Left ventricle myocardium inferior (tissue), 1 donor: ENCODE data around the gene PLSCR2. TPM values are rescaled to one million over a fixed set of nuclear protein-coding genes. Genes with fewer than 3 reads are reported as not detected.
A peak's percentile ranks its signal among the peaks of the same experiment; 100 is the strongest.

ENCODE experiments used
- DNase-seq: peaks from one replicate; pipeline ENCODE4 v3.0.0-alpha.2; 2020
- H3K27ac ChIP-seq: fragments of 200-600 bp; replicated peaks from 2 replicates; pipeline ENCODE4 v1.8.0; 2021
- H3K27me3 ChIP-seq: fragments of 200-600 bp; 2 replicates; pipeline ENCODE4 v1.8.0; 2021; ENCODE audit warnings: low read depth
- H3K36me3 ChIP-seq: fragments of 200-600 bp; 2 replicates; pipeline ENCODE4 v1.8.0; 2021
- H3K4me1 ChIP-seq: fragments of 200-600 bp; 2 replicates; pipeline ENCODE4 v1.8.0; 2021
- H3K4me3 ChIP-seq: fragments of 200-600 bp; 2 replicates; pipeline ENCODE4 v1.8.0; 2021; ENCODE audit warnings: mild to moderate bottlenecking, moderate library complexity
- H3K9me3 ChIP-seq: fragments of 200-600 bp; replicated peaks from 2 replicates; pipeline ENCODE4 v1.8.0; 2021
- CTCF ChIP-seq: fragments of 200-600 bp; IDR thresholded peaks from 2 replicates; pipeline ENCODE4 v1.8.0; 2021; ENCODE audit warnings: antibody characterized with exemption, mild to moderate bottlenecking, borderline replicate concordance
- intact Hi-C: fragments of 100-400 bp; cut with micrococcal nuclease; formaldehyde crosslinking; loops from one replicate; pipeline ENCODE4 v1.11.0; 2022
- total RNA-seq: library from RNA; stranded (reverse); fragmentation: NEBNext Ultra II Directional; extraction: Animal tissue kit (Norgen Biotek cat#: 25700); gene quantifications from one replicate; pipeline ENCODE4 v1.2.1, GENCODE V29; 2021
- donor health status: DM: no; HTN: yes; CAD: no; lungs with severe emphysema.

The PLSCR2 gene
- total RNA-seq, 1 donor from 2014 or later, result not detected

GRCh38 chr3:146468234-146468633 lies 1.1 kb downstream of the PLSCR2 start:
- TF ChIP-seq CTCF, result no peak
- H3K27me3 ChIP-seq, result peaks cover 4% of the 10 kb centered on the region
- peaks cover 14% of the 10 kb centered on the region for H3K4me1 ChIP-seq
- intact Hi-C loops, result no loop called here
- no peak for DNase-seq
- H3K36me3 ChIP-seq, result no peaks in the 10 kb centered on the region
- no peak overlapping the region for H3K4me3 ChIP-seq
- peak overlapping the region; percentile 52 for H3K27ac ChIP-seq
- no peaks in the 10 kb centered on the region for H3K9me3 ChIP-seq

GRCh38 chr3:146466604-146467003 lies 2.8 kb downstream of the PLSCR2 start:
- no peak overlapping the region for H3K27ac ChIP-seq
- TF ChIP-seq CTCF, result no peak

GRCh38 chr3:146465693-146466465 lies 3.5 kb downstream of the PLSCR2 start:
- no peak for TF ChIP-seq CTCF
- Histone ChIP-seq H3K27ac (no peak overlapping the region), H3K9me3 (no peaks in the 10 kb centered on the region), H3K27me3 (no peaks in the 10 kb centered on the region), H3K4me1 (peaks cover 14% of the 10 kb centered on the region), H3K4me3 (no peak overlapping the region), H3K36me3 (no peaks in the 10 kb centered on the region)
- intact Hi-C loops, result no loop called here
- no peak for DNase-seq

More at GRCh38 chr3:146466604-146467003, 2.8 kb downstream of the PLSCR2 start:
- Histone ChIP-seq H3K4me3 (no peak overlapping the region), H3K4me1 (peaks cover 14% of the 10 kb centered on the region), H3K36me3 (no peaks in the 10 kb centered on the region), H3K9me3 (no peaks in the 10 kb centered on the region), H3K27me3 (peaks cover 2% of the 10 kb centered on the region)
- intact Hi-C loops, result no loop called here
- DNase-seq, result no peak

- no peak overlapping the region for H3K27ac ChIP-seq
- no peaks in the 10 kb centered on the region for H3K27me3 ChIP-seq
- H3K36me3 ChIP-seq, result no peaks in the 10 kb centered on the region
- TF ChIP-seq CTCF, result no peak
- intact Hi-C loops, result no loop called here
- no peak overlapping the region for H3K4me3 ChIP-seq
- DNase-seq, result no peak
- H3K4me1 ChIP-seq, result peaks cover 8% of the 10 kb centered on the region
- no peaks in the 10 kb centered on the region for H3K9me3 ChIP-seq
Measured at GRCh38 chr3:146464783-146465182, 4.6 kb downstream of the PLSCR2 start.

GRCh38 chr3:146464005-146464595 lies 5.3 kb downstream of the PLSCR2 start:
- TF ChIP-seq CTCF, result no peak
- H3K9me3 ChIP-seq, result no peaks in the 10 kb centered on the region
- no peaks in the 10 kb centered on the region for H3K36me3 ChIP-seq
- no peak for DNase-seq
- peaks cover under 1% of the 10 kb centered on the region for H3K4me1 ChIP-seq
- intact Hi-C loops, result no loop called here
- H3K4me3 ChIP-seq, result no peak overlapping the region
- H3K27me3 ChIP-seq, result no peaks in the 10 kb centered on the region
- no peak overlapping the region for H3K27ac ChIP-seq
